Tibial artery (tissue), 4 donors: ENCODE measurements around the gene ARL3.

Source experiments
- DNase-seq, 2 donors: peaks; one replicate each; pipeline ENCODE4 v3.0.0-alpha.2; 2019
- H3K27ac ChIP-seq, 2 donors: fragments of 200-600 bp; sonication (generic) in 1 of 2; 1 replicate in 1 of 2; 2 replicates in 1 of 2; pipeline ENCODE4 v1.5.1; 2018 to 2019; ENCODE audit warnings: mild to moderate bottlenecking in 1 of 2
- H3K27me3 ChIP-seq, 2 donors: fragments of 200-600 bp; sonication (generic) in 1 of 2; one replicate each; pipeline versions ENCODE4 v1.5.1 to v1.6.0; 2016 to 2019
- H3K36me3 ChIP-seq, 3 donors: fragments of 200-600 bp; sonication (generic) in 2 of 3; one replicate each; pipeline ENCODE4 v1.5.1; 2016 to 2019; ENCODE audit warnings: mild to moderate bottlenecking in 2 of 3
- H3K4me1 ChIP-seq, 4 donors: fragments of 200-600 bp; sonication (generic) in 2 of 4; 1 replicate in 3 of 4; 2 replicates in 1 of 4; pipeline ENCODE4 v1.5.1; 2016 to 2019
- H3K4me3 ChIP-seq, 2 donors: fragments of 200-600 bp; sonication (generic) in 1 of 2; 1 replicate in 1 of 2; 2 replicates in 1 of 2; pipeline ENCODE4 v1.5.1; 2018 to 2019; ENCODE audit warnings: mild to moderate bottlenecking in 2 of 2
- H3K9me3 ChIP-seq, 3 donors: fragments of 200-600 bp; sonication (generic) in 1 of 3; one replicate each; pipeline ENCODE4 v1.5.1; 2016 to 2019
- intact Hi-C: fragments of 100-400 bp; cut with DNase I; formaldehyde crosslinking; loops from one replicate; pipeline ENCODE4 v1.15.0; 2023; ENCODE audit warnings: low total_unique reads
- TF ChIP-seq, protein P1 (sequence below), 2 experiments: fragments of 200-600 bp in 1 of 2; fragments of 450-650 bp in 1 of 2; IDR thresholded peaks; one replicate each; pipeline ENCODE4 v1.5.1; 2017 to 2019; ENCODE audit warnings: antibody characterized with exemption in 2 of 2, mild to moderate bottlenecking in 1 of 2, moderate library complexity in 1 of 2

ARL3 gene

DNA sequence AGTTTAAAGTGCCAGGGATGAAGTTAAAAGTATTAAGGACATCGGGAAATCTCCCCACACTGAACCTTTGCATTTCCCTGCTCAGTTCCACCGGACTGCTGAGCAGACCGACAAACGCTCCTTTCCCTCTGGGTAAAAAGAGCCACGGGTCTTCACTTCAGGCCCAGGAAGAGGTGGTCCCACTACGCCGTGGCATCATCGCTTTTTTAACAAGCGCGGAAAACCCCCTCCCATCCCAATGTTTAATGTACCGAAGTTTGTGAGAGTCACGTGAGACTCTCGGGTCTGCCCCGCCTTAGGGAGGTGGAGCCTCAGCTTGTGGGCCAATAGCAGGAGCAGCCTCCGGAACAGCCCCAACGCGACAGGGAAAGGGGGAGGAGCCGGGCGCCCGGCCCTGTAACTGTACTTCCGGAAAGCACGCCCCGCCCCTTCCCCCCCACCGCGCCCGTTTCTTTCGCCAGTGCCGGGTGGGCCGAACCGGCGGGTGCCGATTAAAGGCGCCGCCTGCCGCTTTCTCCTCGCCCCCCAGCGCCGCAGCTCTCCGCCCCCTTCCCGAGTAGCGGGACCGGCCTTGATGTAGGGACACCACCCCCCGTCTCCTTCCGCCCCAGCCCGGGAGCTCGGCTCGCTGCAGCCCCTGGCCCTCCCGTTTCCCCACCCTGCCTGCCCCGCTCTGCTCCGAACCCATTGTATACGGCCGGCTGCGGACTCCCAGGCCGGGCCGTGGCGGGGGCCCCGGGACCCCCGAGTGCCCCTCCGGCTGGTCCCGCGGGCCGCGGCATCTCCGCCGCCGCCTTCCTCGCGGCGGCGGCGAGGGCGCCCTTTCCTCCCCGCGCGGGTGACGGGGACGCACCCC lies 72.1 kb downstream of the ARL3 start:
- H3K4me3 ChIP-seq, result peak overlapping the region; percentile 86 to 90
- H3K4me1 ChIP-seq, result peaks cover 0 to 10% (median 7%) of the 10 kb centered on the region in 4 donors
- intact Hi-C loops, result loop anchor here (5.0 kb wide), 1 partner anchor 140 kb away; the partner anchor contains the start of genes ACTR1A and SUFU
- no peaks in the 10 kb centered on the region for H3K9me3 ChIP-seq
- TF ChIP-seq, protein P1, sequence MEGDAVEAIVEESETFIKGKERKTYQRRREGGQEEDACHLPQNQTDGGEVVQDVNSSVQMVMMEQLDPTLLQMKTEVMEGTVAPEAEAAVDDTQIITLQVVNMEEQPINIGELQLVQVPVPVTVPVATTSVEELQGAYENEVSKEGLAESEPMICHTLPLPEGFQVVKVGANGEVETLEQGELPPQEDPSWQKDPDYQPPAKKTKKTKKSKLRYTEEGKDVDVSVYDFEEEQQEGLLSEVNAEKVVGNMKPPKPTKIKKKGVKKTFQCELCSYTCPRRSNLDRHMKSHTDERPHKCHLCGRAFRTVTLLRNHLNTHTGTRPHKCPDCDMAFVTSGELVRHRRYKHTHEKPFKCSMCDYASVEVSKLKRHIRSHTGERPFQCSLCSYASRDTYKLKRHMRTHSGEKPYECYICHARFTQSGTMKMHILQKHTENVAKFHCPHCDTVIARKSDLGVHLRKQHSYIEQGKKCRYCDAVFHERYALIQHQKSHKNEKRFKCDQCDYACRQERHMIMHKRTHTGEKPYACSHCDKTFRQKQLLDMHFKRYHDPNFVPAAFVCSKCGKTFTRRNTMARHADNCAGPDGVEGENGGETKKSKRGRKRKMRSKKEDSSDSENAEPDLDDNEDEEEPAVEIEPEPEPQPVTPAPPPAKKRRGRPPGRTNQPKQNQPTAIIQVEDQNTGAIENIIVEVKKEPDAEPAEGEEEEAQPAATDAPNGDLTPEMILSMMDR (IDR thresholded peaks at IDR 0.05), result no peak
- H3K27ac ChIP-seq, result peak overlapping the region; percentile 97 to 99
- H3K36me3 ChIP-seq, result no peaks in the 10 kb centered on the region
- DNase-seq, result peak; percentile 99
- H3K27me3 ChIP-seq, result no peaks in the 10 kb centered on the region

DNA sequence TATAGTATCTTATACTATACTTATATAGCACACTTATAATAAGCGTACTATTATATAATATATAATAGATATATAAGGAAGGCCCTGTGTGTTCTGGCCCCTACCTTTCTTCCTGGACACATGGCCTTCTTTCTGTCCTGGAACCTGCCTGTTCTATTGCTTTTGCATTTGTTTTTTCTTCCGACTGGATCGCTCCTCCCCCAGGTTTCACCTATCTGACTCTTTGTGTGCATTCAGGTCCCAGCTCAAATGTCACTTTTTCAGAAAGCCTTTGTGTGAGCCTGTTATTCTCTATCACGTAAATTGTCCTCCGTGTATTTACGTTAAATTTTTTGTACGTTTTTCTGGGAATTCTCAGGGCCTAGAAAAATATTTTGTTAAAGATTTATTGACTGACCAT lies 72.8 kb downstream of the ARL3 start:
- intact Hi-C loops, result loop anchor here (5.0 kb wide), 1 partner anchor 139 kb away; the partner anchor contains the start of genes ACTR1A and SUFU
- H3K27ac ChIP-seq, result peak overlapping the region; percentile 97 to 99
- no peak for DNase-seq

DNA sequence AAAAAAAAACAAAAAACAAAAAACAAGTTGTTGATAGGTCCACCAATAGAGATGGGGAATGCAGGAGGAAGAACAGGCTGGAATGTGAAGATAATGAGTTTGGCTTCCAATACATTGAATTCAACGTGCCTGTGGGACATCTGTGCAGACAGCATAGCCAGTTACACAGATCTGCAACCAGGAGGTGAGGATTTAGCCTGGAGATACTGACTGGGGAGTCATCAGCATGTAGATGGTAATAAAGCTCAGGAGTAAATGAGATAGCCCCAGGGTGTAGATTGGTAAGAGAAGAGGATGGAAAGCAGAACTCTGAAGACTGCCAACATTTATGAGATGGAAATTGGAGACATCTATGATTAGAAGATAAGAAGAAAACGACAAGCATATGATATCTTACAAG lies 74.7 kb downstream of the ARL3 start:
- H3K4me1 ChIP-seq, result peaks cover 0 to 10% (median 2%) of the 10 kb centered on the region in 4 donors
- TF ChIP-seq, protein P1 (IDR thresholded peaks at IDR 0.05), result no peak
- no peak for DNase-seq
- intact Hi-C loops, result no loop called here
- no peaks in the 10 kb centered on the region for H3K9me3 ChIP-seq
- no peak overlapping the region for H3K27ac ChIP-seq
- no peak overlapping the region for H3K4me3 ChIP-seq
- no peaks in the 10 kb centered on the region for H3K27me3 ChIP-seq
- no peaks in the 10 kb centered on the region for H3K36me3 ChIP-seq

More for the DNA sequence above, 72.8 kb downstream of the ARL3 start:
- peaks cover 0 to 4% (median 2%) of the 10 kb centered on the region in 4 donors for H3K4me1 ChIP-seq
- TF ChIP-seq, protein P1 (IDR thresholded peaks at IDR 0.05), result no peak
- H3K36me3 ChIP-seq, result no peaks in the 10 kb centered on the region
- no peaks in the 10 kb centered on the region for H3K27me3 ChIP-seq
- peak overlapping the region; percentile 86 to 90 for H3K4me3 ChIP-seq
- no peaks in the 10 kb centered on the region for H3K9me3 ChIP-seq

DNA sequence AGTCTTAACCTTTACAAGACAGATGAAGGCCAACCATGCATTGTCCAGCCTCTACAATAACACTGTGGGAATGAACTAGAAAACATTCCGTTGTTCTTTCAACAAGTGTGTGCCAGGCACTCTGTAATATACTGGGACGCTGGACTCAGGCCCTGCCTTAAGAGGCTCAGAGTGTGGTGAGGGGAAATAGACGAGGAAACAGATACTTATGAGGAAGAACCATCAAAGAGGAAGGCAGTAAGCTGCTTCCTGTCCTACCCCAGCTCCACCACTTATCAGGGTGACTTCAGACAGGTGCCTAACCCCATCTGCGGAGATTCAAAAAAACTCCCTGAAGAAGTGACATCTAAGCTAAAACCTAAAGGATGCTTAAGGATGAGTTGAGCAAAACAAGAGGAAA lies 78.8 kb downstream of the ARL3 start:
- intact Hi-C loops, result no loop called here
- peaks cover 0 to 16% (median 0%) of the 10 kb centered on the region in 3 donors for H3K36me3 ChIP-seq
- H3K9me3 ChIP-seq, result no peaks in the 10 kb centered on the region
- TF ChIP-seq, protein P1 (IDR thresholded peaks at IDR 0.05), result no peak
- no peaks in the 10 kb centered on the region for H3K27me3 ChIP-seq
- H3K4me1 ChIP-seq, result peaks cover 0 to 34% (median 28%) of the 10 kb centered on the region in 4 donors
- DNase-seq, result no peak
- H3K27ac ChIP-seq, result no peak overlapping the region
- H3K4me3 ChIP-seq, result no peak overlapping the region

DNA sequence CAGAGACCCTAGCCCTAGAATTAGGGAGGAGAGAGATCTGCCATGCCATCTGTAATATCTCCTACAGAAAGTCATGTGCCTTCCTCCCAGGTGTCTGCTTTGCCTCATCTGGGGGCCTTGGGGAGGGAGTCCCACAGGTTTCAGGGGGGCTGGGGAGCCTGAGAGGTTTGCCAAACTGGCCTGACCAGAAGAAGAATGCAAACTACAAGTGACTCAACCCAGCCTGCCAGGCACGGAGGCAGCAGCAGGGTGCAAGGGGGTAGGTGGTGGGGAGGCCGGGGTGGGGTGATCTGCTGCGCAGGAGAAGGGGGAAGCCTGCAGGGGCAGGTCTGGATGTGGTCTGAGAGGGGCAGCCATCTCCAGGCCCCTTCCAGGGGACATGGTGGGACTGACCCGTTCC lies 79.5 kb downstream of the ARL3 start:
- Histone ChIP-seq H3K27me3 (no peaks in the 10 kb centered on the region), H3K4me3 (no peak overlapping the region), H3K36me3 (peaks cover 0 to 19% (median 0%) of the 10 kb centered on the region in 3 donors), H3K9me3 (no peaks in the 10 kb centered on the region), H3K27ac (no peak overlapping the region), H3K4me1 (peaks cover 0 to 41% (median 34%) of the 10 kb centered on the region in 4 donors)
- TF ChIP-seq, protein P1 (IDR thresholded peaks at IDR 0.05), result no peak
- no peak for DNase-seq
- intact Hi-C loops, result no loop called here
